ENCODE measurements around the gene POMC.

GRCh38 chr2:25112113-25112512 is 56.3 kb downstream of the POMC start:
- TF ChIP-seq, protein P1, sequence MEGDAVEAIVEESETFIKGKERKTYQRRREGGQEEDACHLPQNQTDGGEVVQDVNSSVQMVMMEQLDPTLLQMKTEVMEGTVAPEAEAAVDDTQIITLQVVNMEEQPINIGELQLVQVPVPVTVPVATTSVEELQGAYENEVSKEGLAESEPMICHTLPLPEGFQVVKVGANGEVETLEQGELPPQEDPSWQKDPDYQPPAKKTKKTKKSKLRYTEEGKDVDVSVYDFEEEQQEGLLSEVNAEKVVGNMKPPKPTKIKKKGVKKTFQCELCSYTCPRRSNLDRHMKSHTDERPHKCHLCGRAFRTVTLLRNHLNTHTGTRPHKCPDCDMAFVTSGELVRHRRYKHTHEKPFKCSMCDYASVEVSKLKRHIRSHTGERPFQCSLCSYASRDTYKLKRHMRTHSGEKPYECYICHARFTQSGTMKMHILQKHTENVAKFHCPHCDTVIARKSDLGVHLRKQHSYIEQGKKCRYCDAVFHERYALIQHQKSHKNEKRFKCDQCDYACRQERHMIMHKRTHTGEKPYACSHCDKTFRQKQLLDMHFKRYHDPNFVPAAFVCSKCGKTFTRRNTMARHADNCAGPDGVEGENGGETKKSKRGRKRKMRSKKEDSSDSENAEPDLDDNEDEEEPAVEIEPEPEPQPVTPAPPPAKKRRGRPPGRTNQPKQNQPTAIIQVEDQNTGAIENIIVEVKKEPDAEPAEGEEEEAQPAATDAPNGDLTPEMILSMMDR (IDR thresholded peaks at IDR 0.05 in 8 of 11, conservative IDR thresholded peaks at IDR 0.05 in 3 of 11) = no peak
- no peak for TF ChIP-seq POLR2A (IDR thresholded peaks at IDR 0.05)
- TF ChIP-seq POLR2AphosphoS5 (IDR thresholded peaks at IDR 0.05) = no peak
